ENCODE measurements around the gene CABLES2.

Gene CABLES2

DNA sequence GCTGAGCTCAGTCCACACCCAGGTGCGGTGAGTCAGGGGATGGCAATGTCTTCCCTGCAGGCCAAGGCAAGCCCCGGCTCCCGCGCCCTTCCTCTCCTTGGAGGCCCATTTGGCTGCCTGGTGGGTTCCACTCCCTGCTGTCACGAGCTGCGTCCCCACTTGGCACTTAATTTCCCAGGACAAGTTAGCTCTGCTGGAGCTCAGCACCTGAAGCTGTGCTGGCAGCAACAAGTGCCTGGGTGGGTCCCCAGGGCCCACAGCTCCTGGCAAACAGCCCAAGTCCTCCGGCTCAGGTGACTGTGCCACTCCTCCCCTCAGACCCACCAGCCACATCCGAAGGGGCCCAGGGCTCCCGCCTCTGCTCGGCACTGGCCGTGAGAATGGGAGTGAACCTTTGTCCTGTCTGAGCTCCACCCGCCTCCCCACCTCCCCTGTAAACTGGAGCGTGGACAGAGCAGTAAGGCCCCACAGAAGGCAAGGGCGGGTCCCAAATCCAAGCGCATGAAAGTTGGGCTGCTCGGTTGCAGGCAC is 56.9 kb downstream of the CABLES2 start:
- DNase-seq (ENCODE audit: low read depth) = no peak

DNA sequence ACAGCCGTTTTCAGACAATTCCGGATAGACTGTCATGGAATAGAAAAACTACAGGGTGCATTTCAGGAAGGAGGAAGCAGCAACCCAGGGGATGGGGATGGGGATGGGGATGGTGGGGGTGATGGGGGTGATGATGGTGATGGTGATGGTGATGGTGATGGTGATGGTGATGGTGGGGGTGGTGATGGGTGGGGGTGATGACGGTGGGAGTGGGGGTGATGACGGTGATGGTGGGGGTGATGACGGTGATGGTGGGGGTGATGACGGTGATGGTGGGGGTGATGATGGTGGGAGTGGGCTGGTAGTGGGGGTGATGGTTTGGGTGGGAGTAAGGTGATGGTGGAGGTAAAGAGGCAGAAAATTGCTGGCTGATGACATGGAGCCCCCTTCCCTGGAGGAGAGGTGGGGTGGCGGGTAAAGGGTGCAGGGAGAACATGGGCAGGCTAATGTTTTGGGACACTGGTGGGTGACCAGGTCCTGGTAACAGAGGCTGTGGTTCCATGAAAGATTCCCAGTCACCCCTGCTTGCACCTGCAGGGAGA is 57.5 kb downstream of the CABLES2 start:
- DNase-seq (ENCODE audit: low read depth) = no peak

DNA sequence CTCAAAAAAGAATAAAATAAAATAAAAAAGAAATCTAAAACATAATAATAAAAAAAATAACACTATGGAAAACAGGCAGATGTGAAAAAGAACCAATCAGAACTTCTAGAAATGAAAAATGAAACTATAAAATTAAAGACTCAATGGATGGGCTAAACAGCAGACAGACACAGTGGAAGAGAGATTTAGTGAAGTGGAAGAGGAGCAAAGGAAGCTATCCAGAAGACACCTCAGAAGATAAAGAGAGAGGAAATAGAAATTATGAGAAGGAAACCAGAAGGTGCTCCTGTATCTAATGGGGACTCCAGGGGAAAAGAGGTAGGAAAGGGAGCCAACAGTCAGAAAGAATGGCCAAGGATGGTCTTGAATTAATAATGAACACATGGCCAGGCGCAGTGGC is 58.5 kb downstream of the CABLES2 start:
- DNase-seq (ENCODE audit: low read depth) = no peak

- DNase-seq (ENCODE audit: low read depth) = no peak
Observed at GRCh38 chr20:62347445-62347844, 59.6 kb downstream of the CABLES2 start.

DNA sequence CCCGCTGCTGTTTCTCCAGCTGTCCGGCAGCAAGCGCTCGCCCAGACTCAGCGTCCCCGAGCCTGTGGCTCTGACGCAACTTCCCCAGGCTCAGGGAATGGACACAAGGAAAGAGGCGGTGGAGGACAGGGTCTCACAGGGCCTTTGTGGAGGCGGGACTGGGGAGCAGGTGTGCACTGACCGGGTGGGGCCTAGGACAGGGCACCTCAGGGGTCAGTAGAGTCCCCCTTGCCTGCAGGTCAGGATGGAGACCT is 60.0 kb downstream of the CABLES2 start:
- no peak for DNase-seq (ENCODE audit: low read depth)

GRCh38 chr20:62346398-62347150 is 60.5 kb downstream of the CABLES2 start:
- no peak for DNase-seq (ENCODE audit: low read depth)

DNA sequence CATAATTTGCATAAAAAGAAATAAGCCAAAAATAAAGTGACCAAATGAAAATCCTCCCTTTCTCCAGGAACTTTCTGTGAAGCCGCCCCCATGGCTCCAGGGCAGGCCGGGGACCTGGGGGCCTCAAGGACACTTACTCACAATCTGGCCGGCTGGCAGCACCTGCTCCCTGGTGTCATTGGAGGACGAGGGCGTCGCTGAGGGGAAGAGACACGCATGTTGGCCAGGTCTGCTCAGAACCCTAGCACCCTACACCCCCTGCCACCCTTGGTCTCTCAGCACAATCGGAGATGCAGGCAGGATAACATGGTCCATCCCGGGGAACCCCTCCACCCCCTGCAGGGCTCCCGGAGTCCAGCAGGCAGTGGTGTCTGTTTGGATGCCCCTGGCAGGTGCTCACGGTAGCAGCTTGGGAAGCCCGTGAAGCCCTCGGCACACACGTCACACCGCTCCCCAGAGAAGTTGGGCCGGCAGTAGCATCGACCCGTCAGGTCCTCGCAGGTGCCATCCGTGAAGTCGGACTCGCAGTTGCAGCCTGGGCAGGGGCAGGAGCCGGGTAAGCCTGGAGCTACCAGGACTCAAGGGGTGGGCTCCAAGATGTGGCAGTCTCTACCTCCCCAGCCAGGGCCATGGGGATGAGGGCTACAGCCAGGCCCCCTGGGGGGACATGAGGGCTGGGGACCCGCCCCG is 61.3 kb downstream of the CABLES2 start:
- DNase-seq (ENCODE audit: low read depth) = no peak

GRCh38 chr20:62344782-62345181 is 62.3 kb downstream of the CABLES2 start:
- DNase-seq (ENCODE audit: low read depth) = no peak

GRCh38 chr20:62344092-62344491 is 63.0 kb downstream of the CABLES2 start:
- no peak for DNase-seq (ENCODE audit: low read depth)

DNA sequence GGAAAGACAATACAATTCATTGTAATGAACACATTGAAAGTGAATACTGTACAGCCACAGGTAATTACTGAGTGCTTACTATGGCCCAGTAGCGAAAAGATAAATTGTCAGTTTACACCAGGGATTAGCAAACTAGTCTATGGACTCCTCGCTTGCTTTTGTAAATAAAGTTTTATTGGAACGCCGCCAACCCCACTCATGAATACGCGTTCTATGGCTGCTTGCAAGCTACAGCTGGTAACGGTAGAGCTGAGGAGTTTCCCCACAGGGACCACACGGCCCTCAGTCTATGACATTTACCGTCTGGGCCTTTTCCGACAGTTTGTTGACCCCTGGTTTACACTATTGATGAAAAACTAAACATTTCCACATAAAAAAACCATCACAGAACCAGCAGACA is 64.2 kb downstream of the CABLES2 start:
- DNase-seq (ENCODE audit: low read depth) = no peak

DNA sequence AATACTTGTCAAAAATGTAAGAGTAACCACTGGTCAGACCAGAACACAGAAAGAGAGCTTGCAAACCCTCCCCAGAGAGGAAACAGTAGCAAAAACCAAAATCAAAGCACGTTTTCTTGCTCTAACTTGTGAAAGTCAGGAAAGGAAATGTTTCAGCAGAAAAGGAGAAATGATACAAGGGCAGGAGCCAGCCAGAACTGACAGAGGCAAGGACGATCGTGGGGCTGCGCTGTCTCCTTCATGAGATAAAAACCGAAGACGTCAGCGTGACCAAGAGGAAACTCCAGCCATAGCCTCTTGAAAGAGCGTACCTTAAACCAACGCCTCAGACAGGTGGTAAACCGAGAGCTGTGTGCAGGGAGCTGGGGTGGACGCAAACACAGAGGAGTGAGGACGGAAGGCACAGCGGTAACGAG is 67.4 kb downstream of the CABLES2 start:
- no peak for DNase-seq (ENCODE audit: low read depth)

Measured in HS-5 (cell line).